GM19467 (cell line): Measurements from ENCODE around the gene SPRING1.
"Not testable (repeated sequence)": the region's sequence is repeated elsewhere in the genome, so short reads cannot be mapped to it uniquely, and the experiment has no call there.

ENCODE experiments used
- ATAC-seq: cut with Tn5 transposase; IDR thresholded peaks from one replicate; pipeline ENCODE4 v1.9.1; 2021; ENCODE audit warnings: mild to moderate bottlenecking, moderate library complexity; ENCODE audit not compliant: unreplicated experiment

SPRING1 gene

GRCh38 chr12:116742787-116743186, 4.9 kb upstream of the SPRING1 start:
- ATAC-seq, result not testable (repeated sequence)

GRCh38 chr12:116739381-116739887, 1.6 kb upstream of the SPRING1 start:
- no peak for ATAC-seq

- ATAC-seq, result no peak
These were observed 701 bp downstream of the SPRING1 start for GRCh38 chr12:116736962-116737773.

- ATAC-seq, result no peak
These were observed 1.8 kb downstream of the SPRING1 start for GRCh38 chr12:116735951-116736599.

GRCh38 chr12:116735084-116735483, 2.8 kb downstream of the SPRING1 start:
- ATAC-seq, result no peak

- ATAC-seq, result no peak
These were observed 3.6 kb downstream of the SPRING1 start for GRCh38 chr12:116734156-116734768.

GRCh38 chr12:116731801-116732200, 6.1 kb downstream of the SPRING1 start:
- ATAC-seq, result no peak

- no peak for ATAC-seq
These were observed 10.0 kb downstream of the SPRING1 start for GRCh38 chr12:116727891-116728290.

GRCh38 chr12:116727261-116727660, 10.6 kb downstream of the SPRING1 start:
- ATAC-seq, result no peak

GRCh38 chr12:116726694-116727093, 11.2 kb downstream of the SPRING1 start:
- no peak for ATAC-seq

GRCh38 chr12:116722245-116722644, 15.6 kb downstream of the SPRING1 start:
- ATAC-seq, result no peak

- no peak for ATAC-seq
These were observed 17.9 kb downstream of the SPRING1 start for GRCh38 chr12:116719731-116720528.

- no peak for ATAC-seq
These were observed 19.0 kb downstream of the SPRING1 start for GRCh38 chr12:116718655-116719454.

GRCh38 chr12:116717466-116718437, 20.1 kb downstream of the SPRING1 start:
- no peak for ATAC-seq

GRCh38 chr12:116714175-116714574, 23.7 kb downstream of the SPRING1 start:
- ATAC-seq, result no peak

- no peak for ATAC-seq
These were observed 24.3 kb downstream of the SPRING1 start for GRCh38 chr12:116713527-116713926.

- no peak for ATAC-seq
These were observed 25.2 kb downstream of the SPRING1 start for GRCh38 chr12:116712458-116713303.
